ENCODE results near the gene ZNF729.
"Not testable (repeated sequence)": the region's sequence is repeated elsewhere in the genome, so short reads cannot be mapped to it uniquely, and the experiment has no call there.

The ZNF729 gene

GRCh38 chr19:22286151-22286810 is at the start of gene ZNF729:
ZNF729 (plus strand) TSS chr19:22286441; CDS start chr19:22286526, 85 bp downstream.
- no peak for DNase-seq

- DNase-seq: no peak
These were observed 29.4 kb upstream of the ZNF729 start for GRCh38 chr19:22256856-22257255.

- no peak for DNase-seq
These were observed 28.9 kb upstream of the ZNF729 start for GRCh38 chr19:22257381-22257780.

GRCh38 chr19:22257916-22258315 is 28.3 kb upstream of the ZNF729 start:
- DNase-seq: no peak

DNA sequence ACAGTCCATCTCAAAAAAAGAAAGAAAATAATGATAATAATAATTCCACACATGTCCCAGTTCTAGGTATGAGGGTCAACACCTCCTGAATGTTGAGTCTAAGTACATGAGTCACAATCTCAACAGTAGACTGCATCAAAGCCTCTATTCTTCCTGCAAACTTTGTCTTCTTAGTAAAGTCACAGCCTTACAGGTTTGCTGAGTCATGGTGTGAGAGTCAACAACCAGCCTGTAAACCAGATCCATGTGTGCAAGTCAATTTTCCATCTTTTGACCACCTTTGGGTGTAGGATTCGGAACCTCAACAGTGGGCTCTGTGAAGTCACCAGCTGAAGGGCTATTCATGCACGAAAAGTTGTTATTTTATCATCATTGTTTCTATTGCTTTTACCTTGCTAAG is 25.7 kb upstream of the ZNF729 start:
- DNase-seq: no peak

DNA sequence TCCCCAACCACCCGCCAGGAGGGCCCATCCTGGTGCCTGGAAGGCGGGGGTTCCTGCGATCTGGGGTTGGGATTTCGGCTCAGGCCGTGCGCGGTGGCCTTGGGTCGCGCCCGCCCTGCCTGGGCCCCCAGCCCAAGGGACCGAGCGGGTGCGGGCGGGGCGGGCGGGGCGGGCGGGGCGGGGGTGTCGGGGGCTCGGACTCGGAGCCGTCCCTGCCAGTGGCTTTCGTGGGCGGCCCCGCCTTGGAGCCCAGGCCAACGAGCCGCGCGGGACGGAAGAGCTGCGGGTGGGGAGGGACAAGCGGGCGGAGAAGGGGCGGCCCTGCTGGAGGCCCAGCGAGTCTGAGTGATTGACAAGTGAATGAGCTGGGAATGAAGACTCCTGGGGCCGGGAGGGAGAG is 24.6 kb upstream of the ZNF729 start:
- DNase-seq: no peak

GRCh38 chr19:22263121-22263520 is 23.1 kb upstream of the ZNF729 start:
- no peak for DNase-seq

DNA sequence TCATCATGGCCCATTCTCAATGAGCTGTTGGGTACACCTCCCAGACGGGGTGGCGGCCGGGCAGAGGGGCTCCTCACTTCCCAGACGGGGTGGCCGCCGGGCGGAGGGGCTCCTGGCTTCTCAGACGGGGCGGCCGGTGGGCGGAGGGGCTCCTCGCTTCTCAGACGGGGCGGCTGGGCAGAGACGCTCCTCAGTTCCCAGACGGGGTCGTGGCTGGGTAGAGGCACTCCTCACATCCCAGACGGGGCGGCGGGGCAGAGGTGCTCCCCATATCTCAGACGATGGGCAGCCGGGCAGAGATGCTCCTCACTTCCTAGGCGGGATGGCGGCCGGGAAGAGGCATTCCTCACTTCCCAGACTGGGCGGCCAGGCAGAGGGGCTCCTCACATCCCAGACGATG is 35.3 kb downstream of the ZNF729 start:
- not testable (repeated sequence) for DNase-seq

- no peak for DNase-seq
These were observed 40.0 kb downstream of the ZNF729 start for GRCh38 chr19:22326219-22326618.

GRCh38 chr19:22327321-22327720 is 41.1 kb downstream of the ZNF729 start:
- DNase-seq: no peak

GRCh38 chr19:22331521-22331920 is 45.3 kb downstream of the ZNF729 start:
- DNase-seq: no peak

- DNase-seq: no peak
These were observed 46.7 kb downstream of the ZNF729 start for GRCh38 chr19:22332924-22333323.

GRCh38 chr19:22335716-22336115 is 49.5 kb downstream of the ZNF729 start:
- no peak for DNase-seq

GRCh38 chr19:22354665-22355064 is 68.4 kb downstream of the ZNF729 start:
- DNase-seq: no peak
